GM23338 (cell line): ENCODE data around the gene TTC13. TPM values are rescaled to one million over a fixed set of nuclear protein-coding genes. Genes with fewer than 3 reads are reported as not detected.

Source experiments
- ATAC-seq: fragments of 200-7000 bp; cut with Tn5 transposase; 3 replicates; pipeline ENCODE4 v1.9.1; 2020
- DNase-seq: peaks from one replicate; pipeline ENCODE4 v3.0.0-alpha.2; 2015; ENCODE audit warnings: low spot score
- H2AFZ ChIP-seq: fragments of 200-600 bp; sonication (generic); 2 replicates; pipeline ENCODE4 v1.8.0; 2016; ENCODE audit warnings: antibody characterized with exemption, mild to moderate bottlenecking, moderate library complexity
- H3F3A ChIP-seq: fragments of 200-600 bp; sonication (generic); replicated peaks from 2 replicates; pipeline ENCODE4 v1.8.0; 2017; ENCODE audit warnings: antibody characterized with exemption, mixed run types, low read depth
- H3K27ac ChIP-seq: fragments of 200-600 bp; sonication (generic); 2 replicates; pipeline ENCODE4 v1.6.1; 2016; ENCODE audit warnings: low read depth
- H3K27me3 ChIP-seq: fragments of 200-600 bp; sonication (generic); 2 replicates; pipeline ENCODE4 v1.8.0; 2016; ENCODE audit warnings: mild to moderate bottlenecking, mixed run types, moderate library complexity; ENCODE audit not compliant: insufficient read depth
- H3K36me3 ChIP-seq: fragments of 200-600 bp; sonication (generic); 2 replicates; pipeline ENCODE4 v1.8.0; 2016; ENCODE audit warnings: mild to moderate bottlenecking; ENCODE audit not compliant: insufficient read depth
- H3K4me1 ChIP-seq: fragments of 200-600 bp; sonication (generic); 2 replicates; pipeline ENCODE4 v1.8.0; 2016; ENCODE audit warnings: mild to moderate bottlenecking, moderate library complexity; ENCODE audit not compliant: insufficient read depth
- H3K4me2 ChIP-seq: fragments of 200-600 bp; sonication (generic); 2 replicates; pipeline ENCODE4 v1.7.1; 2017; ENCODE audit warnings: mixed run types
- H3K4me3 ChIP-seq: fragments of 200-600 bp; sonication (generic); 2 replicates; pipeline ENCODE4 v1.6.1; 2016; ENCODE audit warnings: mixed run types
- H3K79me2 ChIP-seq: fragments of 200-600 bp; sonication (generic); replicated peaks from 2 replicates; pipeline ENCODE4 v1.8.0; 2017; ENCODE audit warnings: mild to moderate bottlenecking; ENCODE audit not compliant: insufficient read depth
- H3K9me2 ChIP-seq: fragments of 200-600 bp; sonication (generic); 2 replicates; pipeline ENCODE4 v1.8.0; 2017; ENCODE audit not compliant: insufficient read depth
- H4K20me1 ChIP-seq: fragments of 200-600 bp; sonication (generic); replicated peaks from 2 replicates; pipeline ENCODE4 v1.8.0; 2017; ENCODE audit warnings: mild to moderate bottlenecking; ENCODE audit not compliant: insufficient read depth
- H3K27ac Mint-ChIP-seq: 2 replicates; pipeline ENCODE4 v1.8.0; 2020; ENCODE audit warnings: inconsistent platforms, mild to moderate bottlenecking, moderate library complexity, mixed read lengths
- H3K27me3 Mint-ChIP-seq: 3 replicates; pipeline ENCODE4 v1.8.0; 2022; ENCODE audit warnings: low read depth, mild to moderate bottlenecking, moderate library complexity, mixed read lengths, inconsistent platforms; ENCODE audit not compliant: insufficient read depth, poor library complexity
- H3K36me3 Mint-ChIP-seq: 3 replicates; pipeline ENCODE4 v1.8.0; 2021; ENCODE audit warnings: low read depth, mild to moderate bottlenecking, inconsistent platforms, moderate library complexity, mixed read lengths
- H3K4me1 Mint-ChIP-seq: 3 replicates; pipeline ENCODE4 v1.8.0; 2020; ENCODE audit warnings: mild to moderate bottlenecking, inconsistent platforms, mixed read lengths
- H3K4me3 Mint-ChIP-seq: 3 replicates; pipeline ENCODE4 v1.8.0; 2021; ENCODE audit warnings: moderate library complexity, mild to moderate bottlenecking, inconsistent platforms, mixed read lengths
- H3K9me3 Mint-ChIP-seq: 3 replicates; pipeline ENCODE4 v1.8.0; 2020; ENCODE audit warnings: moderate library complexity, mild to moderate bottlenecking, inconsistent platforms, mixed read lengths
- CREB1 ChIP-seq: fragments of 250-450 bp; sonication (Bioruptor Pico); IDR thresholded peaks from 2 replicates; pipeline ENCODE4 v1.5.0; 2020; ENCODE audit warnings: low read depth, mild to moderate bottlenecking, moderate library complexity
- EZH2 ChIP-seq: fragments of 200-600 bp; sonication (generic); IDR thresholded peaks from one replicate; pipeline ENCODE4 v1.8.0; 2017; ENCODE audit warnings: antibody characterized with exemption, mild to moderate bottlenecking, low read depth; ENCODE audit not compliant: unreplicated experiment
- EZH2phosphoT487 ChIP-seq: fragments of 200-600 bp; sonication (generic); IDR thresholded peaks from one replicate; pipeline ENCODE4 v1.8.1; 2018; ENCODE audit warnings: antibody characterized with exemption; ENCODE audit not compliant: unreplicated experiment
- JUNB ChIP-seq: IDR thresholded peaks from one replicate; pipeline ENCODE4 v1.6.1; 2016; ENCODE audit warnings: antibody characterized with exemption; ENCODE audit not compliant: unreplicated experiment
- NANOG ChIP-seq: IDR thresholded peaks from 2 replicates; pipeline ENCODE4 v1.6.1; 2016; ENCODE audit warnings: antibody characterized with exemption, borderline replicate concordance
- POLR2AphosphoS5 ChIP-seq: IDR thresholded peaks from 2 replicates; pipeline ENCODE4 v1.6.1; 2016; ENCODE audit warnings: antibody characterized with exemption, low read depth
- STAT1 ChIP-seq: IDR thresholded peaks from one replicate; pipeline ENCODE4 v1.6.1; 2016; ENCODE audit warnings: antibody characterized with exemption; ENCODE audit not compliant: unreplicated experiment
- ZNF114 ChIP-seq: fragments of 250-450 bp; sonication (Bioruptor Pico); IDR thresholded peaks from 2 replicates; pipeline ENCODE4 v1.5.0; 2020; ENCODE audit warnings: mild to moderate bottlenecking, moderate library complexity
- ZNF331 ChIP-seq: fragments of 250-450 bp; sonication (Bioruptor Pico); IDR thresholded peaks from 2 replicates; pipeline ENCODE4 v1.5.0; 2020; ENCODE audit warnings: low read depth, mild to moderate bottlenecking, moderate library complexity
- polyA plus RNA-seq: library from polyadenylated mRNA; unstranded; fragments of >200 nt; fragmentation: Nextera tagmentation; extraction: Ambion mirVana; gene quantifications from 2 replicates; pipeline ENCODE4 v1.2.1, GENCODE V29; 2016
- total RNA-seq: library from RNA; depleted of rRNA; stranded (reverse); fragments of >200 nt; shearing (Covaris generic); gene quantifications from 2 replicates; pipeline ENCODE4 v1.2.3, GENCODE V29; 2014
- TF ChIP-seq, protein P1 (sequence below), 2 experiments: fragments of 200-600 bp in 1 of 2; sonication (generic) in 1 of 2; conservative IDR thresholded peaks; 2 replicates each; pipeline versions ENCODE4 v1.5.1 to v1.6.1; 2016 to 2017; ENCODE audit warnings: antibody characterized with exemption in 2 of 2, low read depth in 2 of 2, mild to moderate bottlenecking in 2 of 2, moderate library complexity in 1 of 2
- TF ChIP-seq, protein P2 (sequence below): fragments of 250-450 bp; sonication (Bioruptor Pico); IDR thresholded peaks from 2 replicates; pipeline ENCODE4 v1.5.0; 2020; ENCODE audit warnings: mild to moderate bottlenecking, moderate library complexity
- TF ChIP-seq, protein P3 (sequence below): IDR thresholded peaks from 2 replicates; pipeline ENCODE4 v1.6.1; 2016; ENCODE audit warnings: antibody characterized with exemption
- TF ChIP-seq, protein P4 (sequence below): IDR thresholded peaks from one replicate; pipeline ENCODE4 v1.6.1; 2018; ENCODE audit warnings: antibody characterized with exemption; ENCODE audit not compliant: unreplicated experiment

Gene TTC13
- total and polyA plus RNA-seq, 2 experiments from 2014 or later, result 3.8 to 9.4 TPM

DNA sequence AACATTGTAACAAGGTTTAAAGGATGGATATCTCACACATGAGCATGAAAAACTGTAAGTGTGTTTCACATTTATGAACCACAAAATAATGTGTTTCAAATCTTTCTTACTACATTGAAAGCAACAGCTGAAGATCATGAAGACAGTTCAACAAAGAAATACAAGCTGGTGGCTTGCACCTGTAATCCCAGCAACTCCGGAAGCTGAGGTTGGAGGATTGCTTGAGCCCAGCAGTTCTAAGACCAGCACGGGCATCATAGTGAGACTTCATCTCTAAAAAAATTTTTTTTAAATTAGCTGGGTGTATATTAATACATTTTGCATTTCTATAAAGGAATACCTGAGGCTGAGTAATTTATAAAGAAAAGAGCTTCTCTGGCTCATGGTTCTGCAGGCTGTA is 83.2 kb downstream of the TTC13 start:
- Histone ChIP-seq H3K27ac (no peak overlapping the region), H3F3A (no peaks in the 10 kb centered on the region), H3K36me3 (no peaks in the 10 kb centered on the region), H4K20me1 (no peaks in the 10 kb centered on the region), H3K79me2 (no peaks in the 10 kb centered on the region), H3K4me1 (no peaks in the 10 kb centered on the region), H3K27me3 (no peaks in the 10 kb centered on the region), H2AFZ (no peak overlapping the region), H3K4me2 (no peak overlapping the region), H3K4me3 (no peak overlapping the region), H3K9me2 (no peaks in the 10 kb centered on the region)
- Mint-ChIP-seq H3K27me3 (peaks cover 2% of the 10 kb centered on the region), H3K36me3 (no peaks in the 10 kb centered on the region), H3K27ac (no peak overlapping the region), H3K4me1 (peaks cover 12% of the 10 kb centered on the region; the same call in 2 of the 3 replicates), H3K4me3 (no peak overlapping the region), H3K9me3 (no peaks in the 10 kb centered on the region)
- TF ChIP-seq JUNB, result no peak
- TF ChIP-seq, protein P1, sequence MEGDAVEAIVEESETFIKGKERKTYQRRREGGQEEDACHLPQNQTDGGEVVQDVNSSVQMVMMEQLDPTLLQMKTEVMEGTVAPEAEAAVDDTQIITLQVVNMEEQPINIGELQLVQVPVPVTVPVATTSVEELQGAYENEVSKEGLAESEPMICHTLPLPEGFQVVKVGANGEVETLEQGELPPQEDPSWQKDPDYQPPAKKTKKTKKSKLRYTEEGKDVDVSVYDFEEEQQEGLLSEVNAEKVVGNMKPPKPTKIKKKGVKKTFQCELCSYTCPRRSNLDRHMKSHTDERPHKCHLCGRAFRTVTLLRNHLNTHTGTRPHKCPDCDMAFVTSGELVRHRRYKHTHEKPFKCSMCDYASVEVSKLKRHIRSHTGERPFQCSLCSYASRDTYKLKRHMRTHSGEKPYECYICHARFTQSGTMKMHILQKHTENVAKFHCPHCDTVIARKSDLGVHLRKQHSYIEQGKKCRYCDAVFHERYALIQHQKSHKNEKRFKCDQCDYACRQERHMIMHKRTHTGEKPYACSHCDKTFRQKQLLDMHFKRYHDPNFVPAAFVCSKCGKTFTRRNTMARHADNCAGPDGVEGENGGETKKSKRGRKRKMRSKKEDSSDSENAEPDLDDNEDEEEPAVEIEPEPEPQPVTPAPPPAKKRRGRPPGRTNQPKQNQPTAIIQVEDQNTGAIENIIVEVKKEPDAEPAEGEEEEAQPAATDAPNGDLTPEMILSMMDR (conservative IDR thresholded peaks at IDR 0.05; ENCODE audit: low read depth in 2 of 2), result no peak
- no peak for TF ChIP-seq CREB1 (CRISPR knock-in tag)
- TF ChIP-seq, protein P2, sequence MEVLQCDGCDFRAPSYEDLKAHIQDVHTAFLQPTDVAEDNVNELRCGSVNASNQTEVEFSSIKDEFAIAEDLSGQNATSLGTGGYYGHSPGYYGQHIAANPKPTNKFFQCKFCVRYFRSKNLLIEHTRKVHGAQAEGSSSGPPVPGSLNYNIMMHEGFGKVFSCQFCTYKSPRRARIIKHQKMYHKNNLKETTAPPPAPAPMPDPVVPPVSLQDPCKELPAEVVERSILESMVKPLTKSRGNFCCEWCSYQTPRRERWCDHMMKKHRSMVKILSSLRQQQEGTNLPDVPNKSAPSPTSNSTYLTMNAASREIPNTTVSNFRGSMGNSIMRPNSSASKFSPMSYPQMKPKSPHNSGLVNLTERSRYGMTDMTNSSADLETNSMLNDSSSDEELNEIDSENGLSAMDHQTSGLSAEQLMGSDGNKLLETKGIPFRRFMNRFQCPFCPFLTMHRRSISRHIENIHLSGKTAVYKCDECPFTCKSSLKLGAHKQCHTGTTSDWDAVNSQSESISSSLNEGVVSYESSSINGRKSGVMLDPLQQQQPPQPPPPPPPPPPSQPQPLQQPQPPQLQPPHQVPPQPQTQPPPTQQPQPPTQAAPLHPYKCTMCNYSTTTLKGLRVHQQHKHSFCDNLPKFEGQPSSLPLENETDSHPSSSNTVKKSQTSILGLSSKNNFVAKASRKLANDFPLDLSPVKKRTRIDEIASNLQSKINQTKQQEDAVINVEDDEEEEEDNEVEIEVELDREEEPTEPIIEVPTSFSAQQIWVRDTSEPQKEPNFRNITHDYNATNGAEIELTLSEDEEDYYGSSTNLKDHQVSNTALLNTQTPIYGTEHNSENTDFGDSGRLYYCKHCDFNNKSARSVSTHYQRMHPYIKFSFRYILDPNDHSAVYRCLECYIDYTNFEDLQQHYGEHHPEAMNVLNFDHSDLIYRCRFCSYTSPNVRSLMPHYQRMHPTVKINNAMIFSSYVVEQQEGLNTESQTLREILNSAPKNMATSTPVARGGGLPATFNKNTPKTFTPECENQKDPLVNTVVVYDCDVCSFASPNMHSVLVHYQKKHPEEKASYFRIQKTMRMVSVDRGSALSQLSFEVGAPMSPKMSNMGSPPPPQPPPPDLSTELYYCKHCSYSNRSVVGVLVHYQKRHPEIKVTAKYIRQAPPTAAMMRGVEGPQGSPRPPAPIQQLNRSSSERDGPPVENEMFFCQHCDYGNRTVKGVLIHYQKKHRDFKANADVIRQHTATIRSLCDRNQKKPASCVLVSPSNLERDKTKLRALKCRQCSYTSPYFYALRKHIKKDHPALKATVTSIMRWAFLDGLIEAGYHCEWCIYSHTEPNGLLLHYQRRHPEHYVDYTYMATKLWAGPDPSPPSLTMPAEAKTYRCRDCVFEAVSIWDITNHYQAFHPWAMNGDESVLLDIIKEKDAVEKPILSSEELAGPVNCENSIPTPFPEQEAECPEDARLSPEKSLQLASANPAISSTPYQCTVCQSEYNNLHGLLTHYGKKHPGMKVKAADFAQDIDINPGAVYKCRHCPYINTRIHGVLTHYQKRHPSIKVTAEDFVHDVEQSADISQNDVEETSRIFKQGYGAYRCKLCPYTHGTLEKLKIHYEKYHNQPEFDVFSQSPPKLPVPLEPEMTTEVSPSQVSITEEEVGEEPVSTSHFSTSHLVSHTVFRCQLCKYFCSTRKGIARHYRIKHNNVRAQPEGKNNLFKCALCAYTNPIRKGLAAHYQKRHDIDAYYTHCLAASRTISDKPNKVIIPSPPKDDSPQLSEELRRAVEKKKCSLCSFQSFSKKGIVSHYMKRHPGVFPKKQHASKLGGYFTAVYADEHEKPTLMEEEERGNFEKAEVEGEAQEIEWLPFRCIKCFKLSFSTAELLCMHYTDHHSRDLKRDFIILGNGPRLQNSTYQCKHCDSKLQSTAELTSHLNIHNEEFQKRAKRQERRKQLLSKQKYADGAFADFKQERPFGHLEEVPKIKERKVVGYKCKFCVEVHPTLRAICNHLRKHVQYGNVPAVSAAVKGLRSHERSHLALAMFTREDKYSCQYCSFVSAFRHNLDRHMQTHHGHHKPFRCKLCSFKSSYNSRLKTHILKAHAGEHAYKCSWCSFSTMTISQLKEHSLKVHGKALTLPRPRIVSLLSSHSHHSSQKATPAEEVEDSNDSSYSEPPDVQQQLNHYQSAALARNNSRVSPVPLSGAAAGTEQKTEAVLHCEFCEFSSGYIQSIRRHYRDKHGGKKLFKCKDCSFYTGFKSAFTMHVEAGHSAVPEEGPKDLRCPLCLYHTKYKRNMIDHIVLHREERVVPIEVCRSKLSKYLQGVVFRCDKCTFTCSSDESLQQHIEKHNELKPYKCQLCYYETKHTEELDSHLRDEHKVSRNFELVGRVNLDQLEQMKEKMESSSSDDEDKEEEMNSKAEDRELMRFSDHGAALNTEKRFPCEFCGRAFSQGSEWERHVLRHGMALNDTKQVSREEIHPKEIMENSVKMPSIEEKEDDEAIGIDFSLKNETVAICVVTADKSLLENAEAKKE (CRISPR knock-in tag), result no peak
- no peak for TF ChIP-seq POLR2AphosphoS5
- TF ChIP-seq, protein P3, sequence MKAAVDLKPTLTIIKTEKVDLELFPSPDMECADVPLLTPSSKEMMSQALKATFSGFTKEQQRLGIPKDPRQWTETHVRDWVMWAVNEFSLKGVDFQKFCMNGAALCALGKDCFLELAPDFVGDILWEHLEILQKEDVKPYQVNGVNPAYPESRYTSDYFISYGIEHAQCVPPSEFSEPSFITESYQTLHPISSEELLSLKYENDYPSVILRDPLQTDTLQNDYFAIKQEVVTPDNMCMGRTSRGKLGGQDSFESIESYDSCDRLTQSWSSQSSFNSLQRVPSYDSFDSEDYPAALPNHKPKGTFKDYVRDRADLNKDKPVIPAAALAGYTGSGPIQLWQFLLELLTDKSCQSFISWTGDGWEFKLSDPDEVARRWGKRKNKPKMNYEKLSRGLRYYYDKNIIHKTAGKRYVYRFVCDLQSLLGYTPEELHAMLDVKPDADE, result no peak
- TF ChIP-seq, protein P4, sequence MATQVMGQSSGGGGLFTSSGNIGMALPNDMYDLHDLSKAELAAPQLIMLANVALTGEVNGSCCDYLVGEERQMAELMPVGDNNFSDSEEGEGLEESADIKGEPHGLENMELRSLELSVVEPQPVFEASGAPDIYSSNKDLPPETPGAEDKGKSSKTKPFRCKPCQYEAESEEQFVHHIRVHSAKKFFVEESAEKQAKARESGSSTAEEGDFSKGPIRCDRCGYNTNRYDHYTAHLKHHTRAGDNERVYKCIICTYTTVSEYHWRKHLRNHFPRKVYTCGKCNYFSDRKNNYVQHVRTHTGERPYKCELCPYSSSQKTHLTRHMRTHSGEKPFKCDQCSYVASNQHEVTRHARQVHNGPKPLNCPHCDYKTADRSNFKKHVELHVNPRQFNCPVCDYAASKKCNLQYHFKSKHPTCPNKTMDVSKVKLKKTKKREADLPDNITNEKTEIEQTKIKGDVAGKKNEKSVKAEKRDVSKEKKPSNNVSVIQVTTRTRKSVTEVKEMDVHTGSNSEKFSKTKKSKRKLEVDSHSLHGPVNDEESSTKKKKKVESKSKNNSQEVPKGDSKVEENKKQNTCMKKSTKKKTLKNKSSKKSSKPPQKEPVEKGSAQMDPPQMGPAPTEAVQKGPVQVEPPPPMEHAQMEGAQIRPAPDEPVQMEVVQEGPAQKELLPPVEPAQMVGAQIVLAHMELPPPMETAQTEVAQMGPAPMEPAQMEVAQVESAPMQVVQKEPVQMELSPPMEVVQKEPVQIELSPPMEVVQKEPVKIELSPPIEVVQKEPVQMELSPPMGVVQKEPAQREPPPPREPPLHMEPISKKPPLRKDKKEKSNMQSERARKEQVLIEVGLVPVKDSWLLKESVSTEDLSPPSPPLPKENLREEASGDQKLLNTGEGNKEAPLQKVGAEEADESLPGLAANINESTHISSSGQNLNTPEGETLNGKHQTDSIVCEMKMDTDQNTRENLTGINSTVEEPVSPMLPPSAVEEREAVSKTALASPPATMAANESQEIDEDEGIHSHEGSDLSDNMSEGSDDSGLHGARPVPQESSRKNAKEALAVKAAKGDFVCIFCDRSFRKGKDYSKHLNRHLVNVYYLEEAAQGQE, result no peak
- no peak for TF ChIP-seq ZNF114 (CRISPR knock-in tag)
- no peak for TF ChIP-seq STAT1
- no peak for TF ChIP-seq EZH2phosphoT487
- TF ChIP-seq NANOG, result no peak
- TF ChIP-seq ZNF331 (CRISPR knock-in tag), result no peak
- no peak for TF ChIP-seq EZH2
- ATAC-seq (no peak), DNase-seq (no peak)
